H1 (cell line): ENCODE measurements around the gene SNCAIP. TPM values are rescaled to one million over a fixed set of nuclear protein-coding genes. Genes with fewer than 3 reads are reported as not detected.

ENCODE experiments used
- CEBPB ChIP-seq: IDR thresholded peaks from 2 replicates; pipeline ENCODE4 v1.6.1; 2012; ENCODE audit warnings: low read depth, low read length
- CHD7 ChIP-seq: fragments of 300-600 bp; sonication (generic); IDR thresholded peaks from 2 replicates; pipeline ENCODE4 v1.7.1; 2012; ENCODE audit warnings: low read length, moderate library complexity, mild to moderate bottlenecking, inconsistent platforms; ENCODE audit not compliant: insufficient replicate concordance
- E2F6 ChIP-seq: IDR thresholded peaks from 2 replicates; pipeline ENCODE4 v1.6.1; 2012; ENCODE audit warnings: inconsistent platforms
- GABPA ChIP-seq: IDR thresholded peaks from 2 replicates; pipeline ENCODE4 v1.6.1; 2011; ENCODE audit warnings: mild to moderate bottlenecking, low read length, moderate library complexity, borderline replicate concordance; ENCODE audit not compliant: insufficient read depth
- MAX ChIP-seq: IDR thresholded peaks from 2 replicates; pipeline ENCODE4 v1.6.1; 2012; ENCODE audit warnings: inconsistent platforms
- ZNF274 ChIP-seq: IDR thresholded peaks from 2 replicates; pipeline ENCODE4 v1.7.0; 2012; ENCODE audit warnings: low read length, borderline replicate concordance; ENCODE audit errors: extremely low read depth
- polyA plus RNA-seq, 7 experiments: library from polyadenylated mRNA; depleted of rRNA in 3 of 7; stranded (reverse) in 5 of 7; unstranded in 2 of 7; fragments of >200 nt in 5 of 7; fragments of 200-250 nt in 2 of 7; gene quantifications; 1 replicate in 5 of 7; 2 replicates in 1 of 7; 4 replicates in 1 of 7; pipeline versions ENCODE4 v1.2.1 to v1.2.3, GENCODE V29; 2011 to 2013; ENCODE audit warnings: missing spikeins in 2 of 7, mixed read lengths in 2 of 7
- total RNA-seq: library from RNA; stranded (reverse); fragmentation: NEBNext Ultra II Directional; extraction: Animal tissue kit (Norgen Biotek cat#: 25700); gene quantifications from 2 replicates; pipeline ENCODE4 v1.2.1, GENCODE V29; 2021

Gene SNCAIP
- total and polyA plus RNA-seq, 2 of the 8 experiments (the other 6 are each of a cell fraction or from before 2014, with no cell fraction given): 3.9 to 9.0 TPM

- no peak for TF ChIP-seq CHD7
- no peak for TF ChIP-seq MAX
- TF ChIP-seq CEBPB: no peak
- no peak for TF ChIP-seq E2F6
- no peak for TF ChIP-seq GABPA
- TF ChIP-seq ZNF274: no peak
Observed at GRCh38 chr5:122390694-122391093, 78.7 kb downstream of the SNCAIP start (continued).
